Endothelial cell of umbilical vein (primary cell): Measurements from ENCODE around the gene AP1B1. TPM values are rescaled to one million over a fixed set of nuclear protein-coding genes. Genes with fewer than 3 reads are reported as not detected.

Experiments used
- BruUV-seq: library from RNA; stranded (reverse); fragments of 400-500 nt; replicated peaks from 2 replicates; lab custom pipeline; 2021; lab: Mats Ljungman, UMichigan
- CTCF ChIA-PET: fragments of 300-600, 350-600 bp; sonication (Branson Sonifier 250); formaldehyde crosslinking; loops from one replicate; lab custom pipeline; 2021; ENCODE audit warnings: antibody characterized with exemption, inconsistent platforms; lab: Charles Lee
- POLR2A ChIA-PET: fragments of 300-600, 350-600 bp; sonication (Branson Sonifier 250); formaldehyde crosslinking; loops from one replicate; lab custom pipeline; 2021; ENCODE audit warnings: antibody characterized with exemption, inconsistent platforms; lab: Charles Lee
- DNase-seq: peaks from one replicate; pipeline ENCODE4 v3.0.0-alpha.2; 2011; ENCODE audit warnings: low read depth, low spot score
- FAIRE-seq: peaks from 2 replicates; lab custom pipeline; 2011; peaks lifted over from hg19 to GRCh38; lab: Jason Lieb, UNC
- H2AFZ ChIP-seq: 2 replicates; pipeline ENCODE4 v1.6.0; 2012; ENCODE audit warnings: low read depth, low read length, control low read depth, inconsistent platforms
- H3K27ac ChIP-seq: 2 replicates; pipeline ENCODE4 v1.5.1; 2011; ENCODE audit warnings: low read depth, mild to moderate bottlenecking, control low read depth, low read length, moderate library complexity; ENCODE audit not compliant: insufficient read depth
- H3K27me3 ChIP-seq, 2 experiments: 2 replicates each; pipeline versions ENCODE4 v1.6.0 to v1.6.1; 2011; ENCODE audit warnings: low read length in 2 of 2, mixed read lengths in 1 of 2; ENCODE audit not compliant: control insufficient read depth in 2 of 2, insufficient read depth in 2 of 2
- H3K36me3 ChIP-seq, 2 experiments: 2 replicates in 1 of 2; 3 replicates in 1 of 2; pipeline ENCODE4 v1.5.1; 2011; ENCODE audit warnings: low read length in 2 of 2, mild to moderate bottlenecking in 1 of 2, moderate library complexity in 1 of 2; ENCODE audit not compliant: control insufficient read depth in 2 of 2, insufficient read depth in 2 of 2; ENCODE audit errors: extremely low read depth in 1 of 2
- H3K4me1 ChIP-seq: 3 replicates; pipeline ENCODE4 v1.5.1; 2011; ENCODE audit warnings: mild to moderate bottlenecking, low read length; ENCODE audit not compliant: control insufficient read depth, insufficient read depth; ENCODE audit errors: extremely low read depth
- H3K4me2 ChIP-seq: 2 replicates; pipeline ENCODE4 v1.6.1; 2011; ENCODE audit warnings: low read length, control low read depth, mixed read lengths; ENCODE audit not compliant: insufficient read depth
- H3K4me3 ChIP-seq, 3 experiments: fragments of 200-600 bp in 1 of 3; sonication (generic), shearing (Covaris generic) in 1 of 3; replicated peaks in 1 of 3; 2 replicates each; pipeline ENCODE4 v1.5.1; 2011 to 2016; ENCODE audit warnings: control low read depth in 3 of 3, low read length in 3 of 3, mild to moderate bottlenecking in 2 of 3, inconsistent platforms in 1 of 3, low read depth in 1 of 3, moderate library complexity in 1 of 3; ENCODE audit not compliant: insufficient read depth in 1 of 3
- H3K79me2 ChIP-seq: 2 replicates; pipeline ENCODE4 v1.6.0; 2012; ENCODE audit warnings: low read length, inconsistent platforms; ENCODE audit not compliant: control insufficient read depth, insufficient read depth
- H3K9ac ChIP-seq: replicated peaks from 2 replicates; pipeline ENCODE3; 2011; ENCODE audit warnings: low read length, control low read depth; ENCODE audit not compliant: insufficient read depth; ENCODE audit errors: extremely low read depth
- H3K9me1 ChIP-seq: replicated peaks from 3 replicates; pipeline ENCODE4 v1.6.0; 2011; ENCODE audit warnings: mild to moderate bottlenecking, low read length; ENCODE audit not compliant: control insufficient read depth, insufficient read depth; ENCODE audit errors: extremely low read depth
- H3K9me3 ChIP-seq: replicated peaks from 2 replicates; pipeline ENCODE4 v1.5.1; 2012; ENCODE audit warnings: low read length, inconsistent platforms; ENCODE audit not compliant: control insufficient read depth, insufficient read depth
- H4K20me1 ChIP-seq: replicated peaks from 2 replicates; pipeline ENCODE3; 2011; ENCODE audit warnings: mild to moderate bottlenecking, low read length; ENCODE audit not compliant: control insufficient read depth, insufficient read depth; ENCODE audit errors: extremely low read depth
- CTCF ChIP-seq, 2 donors: IDR thresholded peaks; 1 replicate in 1 of 2; 2 replicates in 1 of 2; pipeline ENCODE4 v1.5.1; 2011; ENCODE audit warnings: low read length in 2 of 2, mild to moderate bottlenecking in 2 of 2, moderate library complexity in 2 of 2, control low read depth in 1 of 2, inconsistent platforms in 1 of 2, low read depth in 1 of 2; ENCODE audit not compliant: insufficient read depth in 1 of 2; ENCODE audit errors: extremely low read depth in 1 of 2
- EZH2 ChIP-seq: IDR thresholded peaks from 2 replicates; pipeline ENCODE4 v1.6.1; 2012; ENCODE audit warnings: borderline replicate concordance, low read depth, mild to moderate bottlenecking, moderate library complexity, low read length, inconsistent platforms; ENCODE audit not compliant: severe bottlenecking
- FOS ChIP-seq: IDR thresholded peaks from 2 replicates; pipeline ENCODE4 v1.6.1; 2011; ENCODE audit warnings: mild to moderate bottlenecking, low read length, moderate library complexity, borderline replicate concordance; ENCODE audit not compliant: insufficient read depth
- GATA2 ChIP-seq: IDR thresholded peaks from 2 replicates; pipeline ENCODE4 v1.7.0; 2011; ENCODE audit warnings: low read depth, mild to moderate bottlenecking, moderate library complexity, mixed read lengths, low read length; ENCODE audit not compliant: insufficient read length, insufficient read depth
- JUN ChIP-seq: IDR thresholded peaks from 2 replicates; pipeline ENCODE4 v1.6.1; 2011; ENCODE audit warnings: borderline replicate concordance, low read depth; ENCODE audit not compliant: insufficient read length, insufficient read depth
- MAX ChIP-seq: IDR thresholded peaks from 2 replicates; pipeline ENCODE4 v1.6.1; 2011; ENCODE audit not compliant: insufficient read depth, insufficient read length
- MYC ChIP-seq: IDR thresholded peaks from one replicate; pipeline ENCODE4 v1.6.1; 2011; ENCODE audit warnings: mild to moderate bottlenecking, low read depth, low read length
- POLR2A ChIP-seq: IDR thresholded peaks from 2 replicates; pipeline ENCODE4 v1.6.1; 2012; ENCODE audit warnings: low read depth, mild to moderate bottlenecking, control low read depth, low read length
- POLR2AphosphoS5 ChIP-seq: IDR thresholded peaks from 2 replicates; pipeline ENCODE4 v1.6.1; 2012; ENCODE audit warnings: low read depth, mild to moderate bottlenecking, control low read depth, low read length, moderate library complexity; ENCODE audit not compliant: insufficient read depth
- dilution Hi-C: fragments of 300-500 bp; cut with MboI; formaldehyde crosslinking; loops from one replicate; pipeline ENCODE4 v1.15.0; 2019; ENCODE audit warnings: low sequenced_read_pairs; ENCODE audit not compliant: extremely low pct_ligation_motif_present
- intact Hi-C: fragments of 100-400 bp; cut with micrococcal nuclease; formaldehyde crosslinking; loops from one replicate; pipeline ENCODE4 v1.10.0; 2022
- polyA plus RNA-seq, 4 experiments: library from polyadenylated mRNA; depleted of rRNA in 3 of 4; stranded (reverse) in 3 of 4; unstranded in 1 of 4; fragments of >200 nt; gene quantifications; 2 replicates each; pipeline versions ENCODE4 v1.2.1 to v1.2.3, GENCODE V29; 2011 to 2012; ENCODE audit warnings: missing spikeins in 1 of 4
- total RNA-seq: library from RNA; stranded (reverse); gene quantifications from 2 replicates; pipeline ENCODE4 v1.2.3, GENCODE V29; 2021

Gene AP1B1
- total and polyA plus RNA-seq, 2 donors (not counting 3 experiments of a cell fraction or from before 2014, with no cell fraction given), result 107 to 131 TPM

GRCh38 chr22:29382580-29383302 is 5.6 kb downstream of the AP1B1 start:
- BruUV-seq, result no TSS peak
- Histone ChIP-seq H3K4me3 (no peak overlapping the region), H4K20me1 (no peaks in the 10 kb centered on the region), H3K4me2 (peak overlapping the region; percentile 2), H3K9me1 (no peaks in the 10 kb centered on the region), H3K79me2 (peaks cover 53% of the 10 kb centered on the region), H3K9me3 (no peaks in the 10 kb centered on the region), H3K4me1 (peaks cover 39% of the 10 kb centered on the region), H2AFZ (no peak overlapping the region), H3K9ac (no peak overlapping the region), H3K27ac (peak overlapping the region; percentile 38), H3K27me3 (no peaks in the 10 kb centered on the region), H3K36me3 (peaks cover 0 to 6% of the 10 kb centered on the region in 2 experiments)
- POLR2A ChIA-PET, result no interaction called here
- dilution Hi-C loops, result no loop called here
- intact Hi-C loops, result loop anchor here (10.0 kb wide), 1 partner anchor 1042 kb away; the partner anchor contains the start of gene MTFP1
- CTCF ChIA-PET, result interaction anchor here (0.6 to 1.4 kb wide), 2 partner anchors 13 to 60 kb away, joined by 3 to 4 read pairs; no protein-coding TSS in a partner anchor
- FAIRE-seq (peak; percentile 47), DNase-seq (peak; percentile 58)
- TF ChIP-seq POLR2AphosphoS5 (no peak), MAX (no peak), JUN (no peak), POLR2A (no peak), GATA2 (no peak), FOS (no peak), EZH2 (no peak), MYC (no peak), CTCF (IDR thresholded peaks at IDR 0.05; ENCODE audit: extremely low read depth in 1 of 2, insufficient read depth in 1 of 2, low read depth in 1 of 2, low read length in 2 of 2) (no peak)
